ENCODE measurements around the gene ENTPD5.
A peak's percentile ranks its signal among the peaks of the same experiment; 100 is the strongest.

The ENTPD5 gene

GRCh38 chr14:74019408-74020137 is 485 bp upstream of the ENTPD5 start:
- TF ChIP-seq ESRRG (CRISPR knock-in tag; IDR thresholded peaks at IDR 0.05): no peak
- no peak for TF ChIP-seq PATZ1 (CRISPR knock-in tag; IDR thresholded peaks at IDR 0.05; ENCODE audit: borderline replicate concordance)
- TF ChIP-seq GLIS3 (CRISPR knock-in tag; IDR thresholded peaks at IDR 0.05): no peak
- no peak for TF ChIP-seq TSHZ2 (CRISPR knock-in tag; IDR thresholded peaks at IDR 0.05)
- no peak for TF ChIP-seq CSDC2 (CRISPR knock-in tag; IDR thresholded peaks at IDR 0.05)
- no peak for TF ChIP-seq BACH2 (CRISPR knock-in tag; IDR thresholded peaks at IDR 0.05; ENCODE audit: borderline replicate concordance)
- TF ChIP-seq ZNF70 (CRISPR knock-in tag; IDR thresholded peaks at IDR 0.05): no peak
- TF ChIP-seq TOX (CRISPR knock-in tag; IDR thresholded peaks at IDR 0.05; ENCODE audit: borderline replicate concordance): no peak
- peak; percentile 22 for ATAC-seq

- ATAC-seq: peak; percentile 62
- no peak for TF ChIP-seq OSR1 (CRISPR knock-in tag; IDR thresholded peaks at IDR 0.05)
- TF ChIP-seq ZNF8 (CRISPR knock-in tag; IDR thresholded peaks at IDR 0.05): no peak
- TF ChIP-seq CREB5 (CRISPR knock-in tag; IDR thresholded peaks at IDR 0.05; ENCODE audit: low read depth): no peak
- no peak for TF ChIP-seq ZFP30 (CRISPR knock-in tag; IDR thresholded peaks at IDR 0.05)
- TF ChIP-seq ZNF70 (CRISPR knock-in tag; IDR thresholded peaks at IDR 0.05): no peak
- TF ChIP-seq ESRRG (CRISPR knock-in tag; IDR thresholded peaks at IDR 0.05): no peak
- TF ChIP-seq RARB (CRISPR knock-in tag; IDR thresholded peaks at IDR 0.05): no peak
- TF ChIP-seq CSRNP3 (CRISPR knock-in tag; IDR thresholded peaks at IDR 0.05): no peak
- TF ChIP-seq SNAI2 (CRISPR knock-in tag; IDR thresholded peaks at IDR 0.05): no peak
These were observed 908 bp downstream of the ENTPD5 start for GRCh38 chr14:74018174-74018585.

GRCh38 chr14:74015963-74016362 is 3.1 kb downstream of the ENTPD5 start:
- TF ChIP-seq ARNTL (CRISPR knock-in tag; IDR thresholded peaks at IDR 0.05; ENCODE audit: borderline replicate concordance, low read depth) (no peak), ZNF8 (CRISPR knock-in tag; IDR thresholded peaks at IDR 0.05) (no peak)

GRCh38 chr14:74015176-74015575 is 3.9 kb downstream of the ENTPD5 start:
- ATAC-seq: no peak
- TF ChIP-seq ZC3H10 (CRISPR knock-in tag; IDR thresholded peaks at IDR 0.05) (no peak), RARB (CRISPR knock-in tag; IDR thresholded peaks at IDR 0.05) (no peak), BACH2 (CRISPR knock-in tag; IDR thresholded peaks at IDR 0.05; ENCODE audit: borderline replicate concordance) (no peak), ESRRG (CRISPR knock-in tag; IDR thresholded peaks at IDR 0.05) (no peak), ZNF70 (CRISPR knock-in tag; IDR thresholded peaks at IDR 0.05) (no peak), CREB5 (CRISPR knock-in tag; IDR thresholded peaks at IDR 0.05; ENCODE audit: low read depth) (no peak), POU6F1 (CRISPR knock-in tag; IDR thresholded peaks at IDR 0.05; ENCODE audit: borderline replicate concordance, low read depth) (no peak), CSDC2 (CRISPR knock-in tag; IDR thresholded peaks at IDR 0.05) (no peak), ARNTL (CRISPR knock-in tag; IDR thresholded peaks at IDR 0.05; ENCODE audit: borderline replicate concordance, low read depth) (no peak), TSHZ2 (CRISPR knock-in tag; IDR thresholded peaks at IDR 0.05) (no peak), ZFP3 (CRISPR knock-in tag; IDR thresholded peaks at IDR 0.05) (no peak), TCF4 (CRISPR knock-in tag; IDR thresholded peaks at IDR 0.05; ENCODE audit: borderline replicate concordance) (no peak), ISL1 (CRISPR knock-in tag; IDR thresholded peaks at IDR 0.05) (no peak), SNAI2 (CRISPR knock-in tag; IDR thresholded peaks at IDR 0.05) (no peak), TOX (CRISPR knock-in tag; IDR thresholded peaks at IDR 0.05; ENCODE audit: borderline replicate concordance) (no peak)

More at GRCh38 chr14:74015963-74016362, 3.1 kb downstream of the ENTPD5 start:
- ATAC-seq: no peak

All from SK-N-SH treated with all-trans-retinoic acid at 6 μM for 48 hours (cell line).